Measurements from ENCODE around the gene WDR93.

The WDR93 gene

GRCh38 chr15:89790206-89790605 is 99.6 kb downstream of the WDR93 start:
- DNase-seq (ENCODE audit: low spot score) = no peak

GRCh38 chr15:89790661-89791060 is 100.0 kb downstream of the WDR93 start:
- no peak for DNase-seq (ENCODE audit: low spot score)

GRCh38 chr15:89792106-89792805 is 101.6 kb downstream of the WDR93 start:
- DNase-seq (ENCODE audit: low spot score) = no peak
